Measurements from ENCODE around the gene TTC21A.

GRCh38 chr3:39079530-39079929 is 27.9 kb upstream of the TTC21A start:
- TF ChIP-seq CTCF (IDR thresholded peaks at IDR 0.05; ENCODE audit: borderline replicate concordance, extremely low read depth, low read length, poor library complexity, severe bottlenecking): no peak
- no peak for TF ChIP-seq EZH2 (IDR thresholded peaks at IDR 0.05; ENCODE audit: borderline replicate concordance, low read depth, low read length, severe bottlenecking)
